T-helper 9 cell (primary cell): ENCODE data around the gene HTRA2.
A peak's percentile ranks its signal among the peaks of the same experiment; 100 is the strongest.
"Not testable (repeated sequence)": the region's sequence is repeated elsewhere in the genome, so short reads cannot be mapped to it uniquely, and the experiment has no call there.

Experiments
- DNase-seq: peaks from one replicate; pipeline ENCODE4 v3.0.0-alpha.2; 2020
- total RNA-seq, 2 donors: gene quantifications; one replicate each; lab custom pipeline; 2026; lab: John Stamatoyannopoulos, UW

HTRA2 gene
- total RNA-seq: 23.4 to 51.3 reads per million in 2 donors

DNA sequence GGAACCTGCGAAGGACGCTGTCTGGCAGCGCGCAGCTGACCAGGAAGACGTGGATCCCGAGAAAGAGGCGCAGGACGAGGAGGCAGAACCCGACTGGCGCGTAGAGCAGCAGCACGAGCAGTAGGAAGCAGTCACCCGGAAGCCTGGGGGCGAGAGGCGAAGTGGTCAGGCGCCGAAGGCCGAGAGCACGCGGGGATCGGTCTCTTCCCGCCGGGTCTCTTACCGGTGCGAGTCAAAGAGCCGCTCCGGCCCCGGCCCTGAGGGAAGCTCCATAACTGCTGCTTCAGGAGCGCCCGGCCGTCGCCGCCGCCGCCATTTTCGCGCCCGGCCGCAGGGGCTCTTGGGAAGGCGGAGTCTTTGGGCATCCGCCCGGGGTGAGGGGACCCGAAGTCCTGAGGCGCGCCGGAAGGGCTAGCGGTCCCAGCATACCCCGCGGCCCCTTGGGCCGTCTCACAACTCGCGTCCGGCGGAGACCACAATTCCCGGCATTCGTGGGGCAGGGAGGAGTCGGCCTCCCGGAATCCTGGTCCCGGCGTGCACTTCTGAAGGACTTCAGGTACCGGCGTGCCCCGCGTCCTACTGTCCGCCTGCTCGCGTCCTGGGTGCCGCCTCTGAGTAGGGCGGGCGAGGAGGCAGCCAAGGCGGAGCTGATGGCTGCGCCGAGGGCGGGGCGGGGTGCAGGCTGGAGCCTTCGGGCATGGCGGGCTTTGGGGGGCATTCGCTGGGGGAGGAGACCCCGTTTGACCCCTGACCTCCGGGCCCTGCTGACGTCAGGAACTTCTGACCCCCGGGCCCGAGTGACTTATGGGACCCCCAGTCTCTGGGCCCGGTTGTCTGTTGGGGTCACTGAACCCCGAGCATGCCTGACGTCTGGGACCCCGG lies at the start of gene HTRA2, which contains the start of gene AUP1:
HTRA2 (plus strand) TSS at position 577 of the 882 bp plus-strand sequence; CDS start at position 651, 74 bp downstream.
AUP1 (minus strand) TSS at position 350 of the 882 bp plus-strand sequence; CDS start at position 273, 77 bp downstream.
- peak; percentile 72 for DNase-seq

DNA sequence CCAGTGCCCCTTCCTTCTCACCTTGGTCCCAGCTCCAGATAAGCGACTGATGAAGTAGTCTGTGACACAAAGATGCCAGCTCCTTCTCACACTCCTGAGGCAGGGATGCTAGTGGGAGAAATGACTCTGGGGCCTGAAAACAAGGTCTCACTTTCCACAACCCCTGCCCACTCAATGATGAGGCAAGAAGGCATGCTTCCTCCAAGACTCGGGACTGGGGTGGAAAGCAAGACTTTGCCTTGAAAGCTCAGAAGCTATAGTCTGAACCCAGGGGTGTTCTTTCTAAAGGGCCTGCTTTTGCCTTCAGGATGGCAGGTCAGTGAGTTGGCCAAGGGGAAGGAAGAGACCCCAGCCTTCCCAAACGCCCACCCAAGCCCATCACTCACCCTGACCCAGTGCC lies 48.3 kb upstream of the HTRA2 start:
- no peak for DNase-seq

DNA sequence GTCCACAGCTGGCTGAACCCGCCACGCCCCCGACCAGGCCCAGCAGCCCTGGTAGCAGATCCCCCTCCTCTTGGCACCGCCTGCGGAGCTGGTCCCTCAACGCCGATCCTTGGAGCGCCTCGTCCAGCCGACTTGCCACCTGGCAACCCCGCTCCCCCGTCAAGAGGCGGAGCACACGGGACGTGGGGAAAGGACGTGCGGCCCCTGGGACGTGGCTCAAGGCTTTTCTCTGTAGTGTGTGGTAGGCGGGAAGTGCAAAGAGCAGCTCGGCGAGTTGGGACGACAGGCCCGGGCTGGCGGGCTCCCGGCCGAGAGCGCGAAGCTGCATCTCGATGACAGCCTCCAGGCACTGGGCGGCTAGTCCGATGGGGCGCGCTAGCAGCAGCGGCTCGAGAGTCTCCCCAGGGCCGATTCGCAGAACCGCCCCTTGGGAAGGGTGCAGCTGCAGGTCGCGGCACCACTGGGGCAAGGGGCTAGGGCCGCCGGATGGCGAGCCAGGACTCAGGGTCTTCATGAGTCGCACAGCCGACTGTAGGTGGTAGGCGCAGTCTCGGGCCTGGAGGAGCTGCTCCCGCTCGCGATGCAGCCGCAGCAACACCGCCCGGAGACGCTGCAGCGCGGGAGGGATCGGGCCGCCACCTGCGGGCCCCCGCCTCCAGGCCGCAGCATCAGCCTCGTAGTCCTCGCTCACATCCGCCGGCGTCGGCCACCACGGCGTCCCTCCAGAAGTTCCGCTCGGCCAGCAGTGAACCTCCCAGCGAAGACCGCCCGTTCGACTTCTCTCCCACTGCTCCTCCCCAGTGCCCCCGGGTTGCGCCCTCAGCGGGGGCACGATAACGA lies 47.6 kb upstream of the HTRA2 start:
- no peak for DNase-seq

DNA sequence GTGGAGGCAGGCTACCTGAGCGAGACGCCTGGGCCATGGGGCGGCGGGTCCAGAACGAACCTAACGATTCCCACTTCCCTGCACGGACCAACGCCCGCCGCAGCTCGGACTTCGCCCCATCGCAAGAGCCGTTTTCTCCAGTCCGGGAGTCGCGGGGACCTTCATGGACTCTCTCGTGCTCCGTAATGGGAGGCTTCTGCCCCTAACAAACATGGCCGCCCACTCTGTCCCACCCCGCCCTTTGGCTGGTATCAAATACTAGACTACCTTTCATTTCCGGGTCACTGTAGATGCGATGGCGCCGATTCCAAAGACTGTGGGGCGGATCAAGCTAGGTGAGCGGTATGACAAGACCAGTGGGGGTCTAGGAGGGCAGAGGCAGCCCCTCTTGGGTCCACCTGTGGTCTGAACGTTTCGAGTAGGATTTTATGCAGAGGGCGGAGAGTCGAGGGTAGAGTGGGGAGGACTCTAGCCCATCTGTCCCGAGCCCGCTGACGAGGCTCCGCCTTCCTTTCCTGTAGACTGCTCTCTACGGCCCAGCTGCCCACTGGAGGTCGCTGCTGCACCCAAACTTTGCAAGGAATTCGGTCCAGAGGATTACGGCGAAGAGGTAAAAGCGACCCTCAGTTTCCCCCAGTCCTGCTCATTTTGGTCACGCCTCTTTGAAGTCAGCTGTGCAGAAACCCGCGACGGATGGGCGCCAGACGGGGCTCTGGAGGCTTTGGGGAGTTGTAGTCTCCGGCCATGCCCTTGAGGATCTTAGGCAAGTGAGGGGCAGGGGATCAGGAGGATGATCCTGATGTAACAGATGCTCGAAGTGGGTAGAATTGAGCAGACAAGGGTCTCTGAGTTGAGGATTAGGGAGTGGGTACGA lies 46.7 kb upstream of the HTRA2 start, which contains the start of the genes CCDC142 and TTC31:
CCDC142 (minus strand) TSS at position 198 of the 874 bp plus-strand sequence; CDS start at position 37, 161 bp downstream.
TTC31 (plus strand) TSS at position 281 of the 874 bp plus-strand sequence; CDS start at position 296, 15 bp downstream.
- peak; percentile 85 for DNase-seq

DNA sequence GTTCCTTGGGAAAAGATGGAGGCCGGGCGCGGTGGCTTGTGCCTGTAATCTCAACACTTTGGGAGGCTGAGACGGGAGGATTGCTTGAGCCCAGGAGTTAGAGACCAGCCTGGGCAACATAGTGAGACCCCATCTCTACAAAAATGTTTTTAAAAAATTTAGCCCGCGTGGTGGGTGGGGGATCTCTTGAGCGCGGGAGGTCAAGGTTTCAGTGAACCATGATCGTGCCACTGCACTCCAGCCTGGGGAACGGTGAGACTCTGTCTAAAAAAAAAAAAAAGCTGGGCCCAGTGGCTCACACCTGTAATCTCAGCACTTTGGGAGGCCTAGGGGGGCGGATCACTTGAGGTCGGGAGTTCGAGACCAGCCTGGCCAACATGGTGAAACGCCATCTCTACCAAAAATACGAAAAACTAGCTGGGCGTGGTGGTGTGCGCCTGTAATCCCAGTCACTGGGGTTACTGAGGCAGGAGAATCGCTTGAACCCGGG lies 46.0 kb upstream of the HTRA2 start:
- not testable (repeated sequence) for DNase-seq

DNA sequence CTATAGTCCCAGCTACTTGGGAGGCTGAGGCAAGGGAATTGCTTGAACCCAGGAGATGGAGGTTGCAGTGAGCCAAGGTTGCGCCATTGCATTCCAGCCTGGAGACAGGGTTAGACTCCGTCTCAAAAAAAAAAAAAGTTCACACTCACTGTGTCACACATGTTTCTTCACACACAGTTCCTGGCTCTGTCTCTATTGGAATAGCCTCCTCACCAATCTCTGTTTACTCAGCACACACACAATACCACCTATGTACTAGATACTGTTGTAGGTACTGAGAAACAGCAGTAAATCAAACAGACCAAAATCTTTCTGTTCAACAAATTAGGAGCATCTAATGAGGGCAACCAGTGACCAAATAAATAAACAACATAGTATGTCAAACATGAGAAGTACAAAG lies 43.6 kb upstream of the HTRA2 start:
- DNase-seq: no peak

DNA sequence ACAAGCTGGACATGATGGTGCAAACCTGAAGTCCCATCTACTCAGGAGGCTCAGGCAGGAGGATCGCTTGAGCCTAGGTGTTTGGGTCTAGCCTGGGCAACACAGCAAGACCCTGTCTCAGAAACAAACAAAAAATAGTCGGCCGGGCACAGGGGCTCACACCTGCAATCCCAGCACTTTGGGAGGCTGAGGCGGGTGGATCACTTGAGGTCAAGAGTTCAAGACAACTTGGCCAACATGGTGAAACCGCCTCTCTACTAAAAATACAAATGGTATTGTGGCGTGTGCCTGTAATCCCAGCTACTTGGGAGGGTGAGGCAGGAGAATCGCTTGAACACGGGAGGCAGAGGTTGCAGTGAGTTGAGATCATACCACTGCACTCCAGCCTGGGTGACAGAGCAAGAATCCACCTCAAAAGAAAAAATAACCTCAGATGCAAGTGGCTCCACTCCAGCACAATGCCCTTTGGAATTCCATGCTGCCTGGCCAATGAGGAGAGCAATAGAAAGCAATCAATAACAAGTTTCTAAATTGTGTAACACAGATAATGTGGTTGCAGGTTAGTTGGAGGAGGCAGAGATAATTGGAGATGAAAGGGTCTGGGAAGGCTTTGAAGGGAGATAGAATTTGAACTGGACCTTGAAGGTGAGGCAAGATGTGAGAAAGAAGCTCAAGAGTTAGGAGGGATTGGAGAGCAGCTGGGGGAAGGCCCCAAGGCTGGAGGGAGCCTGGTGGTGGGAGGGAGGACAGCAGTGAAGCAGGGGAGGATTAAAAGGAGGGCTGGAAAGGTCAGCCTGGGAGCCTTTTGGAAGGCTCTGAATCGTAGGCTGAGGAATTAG lies 40.9 kb upstream of the HTRA2 start:
- no peak for DNase-seq

DNA sequence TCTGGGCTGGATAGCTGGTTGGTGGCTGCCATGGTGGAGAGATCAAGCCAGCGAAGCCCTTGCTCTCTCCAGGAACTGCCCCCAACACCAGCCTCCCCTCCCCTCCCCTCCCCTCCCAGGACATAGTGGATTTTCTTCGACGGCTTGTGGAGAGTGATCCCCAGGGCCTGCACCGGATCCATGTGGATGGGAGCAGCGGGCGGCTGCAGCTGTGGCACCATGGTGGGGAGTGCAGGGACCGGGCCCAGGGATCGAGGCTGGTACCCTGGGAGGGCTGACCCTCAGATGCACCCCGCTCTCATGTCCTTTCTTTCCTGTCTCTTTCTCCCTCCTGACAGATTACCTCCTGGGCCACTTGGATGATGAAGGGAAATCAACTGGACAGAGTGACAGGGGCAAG lies 39.8 kb upstream of the HTRA2 start:
- no peak for DNase-seq

DNA sequence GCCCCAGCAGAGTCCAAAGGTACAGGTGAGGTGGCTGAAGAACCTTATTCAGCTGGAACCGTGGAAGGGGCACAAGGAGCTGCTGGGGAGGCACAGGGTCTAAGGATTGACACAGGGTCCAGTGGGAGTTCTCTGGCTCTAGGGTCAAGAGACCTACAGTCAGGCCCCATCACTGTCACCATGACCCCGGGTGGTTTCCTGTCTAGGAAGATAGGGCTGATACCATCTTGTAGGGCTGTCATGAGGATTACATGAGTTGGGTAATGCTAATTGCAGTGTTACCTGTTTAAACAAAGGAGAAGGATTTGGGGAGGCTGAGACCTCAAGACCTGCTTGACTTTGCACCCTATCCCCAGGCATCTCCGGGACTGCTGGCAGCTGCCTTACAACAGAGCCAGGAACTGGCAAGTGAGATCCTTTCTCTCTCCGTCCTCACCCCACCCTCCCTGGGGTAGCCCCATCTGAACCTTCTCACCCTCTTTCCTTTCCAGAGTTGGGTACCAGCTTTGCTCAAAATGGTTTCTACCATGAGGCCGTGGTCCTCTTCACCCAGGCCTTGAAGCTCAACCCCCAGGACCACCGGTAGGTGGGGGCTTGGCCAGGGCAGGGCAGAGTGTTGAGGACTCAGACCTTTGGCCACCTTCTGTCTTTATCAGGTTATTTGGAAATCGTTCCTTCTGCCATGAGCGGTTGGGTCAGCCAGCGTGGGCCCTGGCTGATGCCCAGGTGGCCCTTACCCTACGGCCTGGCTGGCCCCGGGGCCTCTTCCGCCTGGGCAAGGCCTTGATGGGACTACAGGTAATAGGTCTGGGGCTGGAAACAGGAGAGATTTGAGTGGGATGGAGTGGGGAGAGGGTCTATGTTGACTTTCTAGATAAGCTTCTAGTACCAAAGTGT lies 37.8 kb upstream of the HTRA2 start:
- no peak for DNase-seq

DNA sequence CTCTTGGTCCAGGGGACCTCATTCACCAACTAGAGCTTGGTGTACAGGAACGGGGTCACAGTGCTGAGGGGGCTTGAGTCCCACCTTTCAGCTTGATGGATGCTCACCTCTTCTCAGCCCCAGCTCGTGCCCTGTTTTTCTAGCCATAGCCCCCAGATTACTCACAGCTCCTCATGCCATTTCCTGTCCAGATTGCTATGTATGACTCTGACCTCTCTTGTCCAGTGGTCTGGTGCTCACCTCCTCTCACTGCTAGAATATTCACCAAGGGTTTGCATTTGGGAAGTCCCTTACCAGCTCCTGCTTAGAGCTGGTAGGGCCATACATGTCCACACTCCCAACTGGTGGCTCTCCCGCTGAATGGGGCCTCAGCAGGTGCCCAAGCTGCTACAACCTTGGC lies 36.2 kb upstream of the HTRA2 start:
- DNase-seq: no peak

DNA sequence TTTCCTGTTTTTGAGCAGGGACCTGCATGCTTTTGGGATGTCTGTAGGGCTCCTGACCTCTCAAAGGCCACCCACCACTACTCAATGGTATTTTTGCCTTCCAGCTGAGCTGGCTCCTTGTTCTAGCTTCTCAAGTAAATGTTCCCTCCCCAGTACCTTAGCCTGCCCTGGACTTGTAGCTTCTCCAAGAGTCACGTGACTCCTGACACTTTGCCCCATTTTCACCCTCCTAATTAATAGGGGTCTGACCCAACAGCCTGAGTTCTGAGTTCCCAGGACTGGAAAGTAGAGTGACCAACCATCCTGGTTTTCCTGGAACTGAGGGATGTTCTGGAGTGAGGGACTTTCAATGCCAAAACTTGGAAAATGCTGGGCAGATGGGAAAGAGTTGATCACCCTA lies 34.3 kb upstream of the HTRA2 start:
- no peak for DNase-seq

DNA sequence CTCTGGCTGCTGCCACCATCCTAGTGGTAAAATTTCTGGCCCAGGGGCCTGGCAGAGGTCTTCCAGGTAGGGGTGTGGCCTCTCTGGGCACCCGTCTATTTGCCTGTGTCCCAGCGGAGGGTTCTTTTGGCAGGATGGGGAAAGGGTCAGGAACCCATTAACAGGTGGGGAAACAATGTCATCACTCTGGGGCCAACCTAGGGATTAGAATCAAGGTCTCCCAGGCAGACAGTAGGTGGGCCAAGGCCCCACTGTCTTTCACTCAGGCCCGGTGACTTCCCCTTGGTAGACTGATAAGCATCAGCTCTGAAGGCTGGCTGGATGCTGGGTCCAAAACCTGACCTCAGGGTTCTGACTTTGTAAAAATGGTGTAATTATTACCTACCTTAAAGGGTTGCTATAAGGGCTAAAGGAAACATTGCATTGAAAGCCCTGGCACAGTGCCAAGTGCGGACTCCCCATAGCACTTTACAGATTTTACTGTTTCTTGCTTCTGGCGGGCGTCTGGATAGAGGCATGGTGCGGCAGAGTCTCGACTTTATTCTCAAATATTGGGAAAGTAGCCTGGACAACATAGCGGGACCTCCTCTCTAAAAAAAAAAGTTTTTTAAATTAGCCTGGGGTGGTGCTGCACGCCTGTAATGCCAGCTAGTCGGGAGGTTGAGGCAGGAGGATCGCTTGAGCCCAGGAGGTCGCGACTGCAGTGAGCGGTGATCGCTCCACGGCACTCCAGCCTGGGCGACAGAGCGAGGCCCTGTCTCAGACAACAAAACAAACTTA lies 32.5 kb upstream of the HTRA2 start:
- no peak for DNase-seq

DNA sequence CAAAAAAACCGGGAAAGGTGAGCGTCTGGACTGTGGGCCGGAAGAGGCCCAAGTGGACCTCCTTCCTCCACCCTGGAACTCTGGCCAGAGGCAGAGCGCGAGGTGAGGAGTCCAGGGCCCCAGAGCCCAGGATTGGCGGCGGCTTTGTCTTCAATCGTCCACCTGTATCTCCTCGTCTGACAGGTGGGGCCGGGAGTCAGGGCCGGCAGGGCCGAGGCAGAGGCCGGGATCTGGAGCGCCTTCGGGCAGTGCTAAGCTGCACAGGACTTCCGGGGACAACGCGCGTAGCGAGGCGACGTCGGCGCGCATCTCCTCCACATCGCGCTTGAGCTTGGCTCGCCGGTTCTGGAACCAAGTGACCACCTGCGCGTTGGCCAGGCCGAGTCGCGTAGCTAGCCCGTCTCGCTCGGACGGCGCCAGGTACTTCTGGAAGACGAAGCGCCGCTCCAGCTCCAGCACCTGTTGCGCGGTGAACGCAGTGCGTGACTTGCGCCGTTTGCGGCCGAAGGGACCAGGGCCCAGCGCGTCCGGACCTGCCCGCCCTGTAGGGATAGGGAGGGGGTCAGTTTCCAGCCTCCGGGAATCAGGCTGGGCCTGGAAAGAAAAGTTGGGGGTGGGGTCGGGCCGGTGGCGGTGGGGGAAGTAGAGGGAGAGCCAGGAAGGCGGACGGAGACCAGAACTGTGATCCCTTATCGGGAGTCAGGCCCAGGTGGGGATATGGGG lies 31.8 kb upstream of the HTRA2 start:
- DNase-seq: no peak

DNA sequence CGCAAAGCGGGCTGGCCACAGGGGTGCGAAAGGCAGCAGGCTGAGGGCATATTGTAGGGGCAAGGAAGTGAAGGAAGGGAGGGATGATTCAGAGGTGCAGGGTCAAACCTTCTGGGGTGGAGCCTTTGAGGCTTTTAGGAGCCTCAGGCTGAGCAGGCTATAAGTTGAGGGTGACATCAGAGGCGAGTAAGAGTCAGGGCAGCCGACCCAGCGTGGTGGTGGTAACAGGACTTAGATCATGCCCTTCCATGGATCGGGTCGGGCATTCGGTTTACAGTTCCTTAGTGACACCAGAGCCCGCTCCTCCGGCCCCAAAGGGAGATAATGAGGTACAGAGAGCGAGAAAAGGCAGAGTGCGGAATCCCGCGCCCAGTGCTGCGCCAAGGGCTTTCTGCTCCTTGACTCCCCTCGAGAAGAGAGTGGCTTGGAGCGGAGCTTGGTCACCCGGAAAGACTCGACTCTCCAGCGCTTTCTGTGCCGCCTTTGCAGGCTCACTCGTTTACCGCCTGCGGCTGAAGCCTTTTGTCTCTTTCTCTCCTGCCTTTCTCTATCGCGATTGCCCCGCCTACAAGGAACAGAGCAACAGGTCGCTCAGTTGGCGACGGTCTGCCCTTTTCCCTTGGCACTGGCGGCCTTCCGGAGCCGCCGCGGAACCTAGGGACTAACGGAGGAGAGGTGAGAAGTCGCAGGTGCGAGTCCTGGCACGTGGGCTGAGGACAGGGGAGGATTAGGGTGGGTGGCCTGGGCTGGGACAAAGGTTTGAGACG lies 31.1 kb upstream of the HTRA2 start:
- no peak for DNase-seq

DNA sequence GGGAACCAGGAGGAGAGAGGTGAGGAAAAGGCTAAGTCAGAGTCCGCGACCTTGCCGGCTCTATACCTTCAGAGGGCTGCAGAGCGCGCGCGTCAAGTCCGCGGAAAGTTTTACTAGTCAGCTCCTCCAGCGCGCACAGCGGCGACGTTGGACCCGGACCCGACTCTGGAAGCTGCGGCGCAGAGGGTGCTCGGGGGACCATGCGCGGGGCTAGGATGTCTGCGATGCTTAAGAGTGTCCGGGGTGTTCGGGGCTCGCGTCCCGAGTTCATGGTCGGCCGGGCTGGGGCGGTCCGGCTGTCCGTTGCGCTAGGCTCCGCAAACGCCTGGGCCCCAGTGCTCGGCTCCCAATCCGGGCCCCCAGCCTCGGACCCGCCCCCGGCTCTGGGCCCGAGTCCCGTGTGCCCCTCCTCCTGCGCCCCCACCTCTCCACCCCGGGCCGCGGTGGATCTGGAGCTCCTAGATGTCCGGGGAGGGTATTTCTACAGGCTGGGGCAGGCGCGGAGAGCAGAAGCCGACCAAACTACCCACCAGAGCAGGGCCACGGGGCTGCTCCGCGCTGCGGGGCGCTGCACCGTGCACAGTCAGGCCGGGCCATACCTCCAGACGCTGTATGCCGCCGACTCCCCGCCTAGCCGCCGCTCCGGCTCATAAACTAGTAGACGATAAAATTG lies 30.3 kb upstream of the HTRA2 start, which contains the start of gene LBX2:
LBX2 (minus strand) TSS at position 337 of the 673 bp plus-strand sequence; CDS start at position 271, 66 bp downstream.
- no peak for DNase-seq

DNA sequence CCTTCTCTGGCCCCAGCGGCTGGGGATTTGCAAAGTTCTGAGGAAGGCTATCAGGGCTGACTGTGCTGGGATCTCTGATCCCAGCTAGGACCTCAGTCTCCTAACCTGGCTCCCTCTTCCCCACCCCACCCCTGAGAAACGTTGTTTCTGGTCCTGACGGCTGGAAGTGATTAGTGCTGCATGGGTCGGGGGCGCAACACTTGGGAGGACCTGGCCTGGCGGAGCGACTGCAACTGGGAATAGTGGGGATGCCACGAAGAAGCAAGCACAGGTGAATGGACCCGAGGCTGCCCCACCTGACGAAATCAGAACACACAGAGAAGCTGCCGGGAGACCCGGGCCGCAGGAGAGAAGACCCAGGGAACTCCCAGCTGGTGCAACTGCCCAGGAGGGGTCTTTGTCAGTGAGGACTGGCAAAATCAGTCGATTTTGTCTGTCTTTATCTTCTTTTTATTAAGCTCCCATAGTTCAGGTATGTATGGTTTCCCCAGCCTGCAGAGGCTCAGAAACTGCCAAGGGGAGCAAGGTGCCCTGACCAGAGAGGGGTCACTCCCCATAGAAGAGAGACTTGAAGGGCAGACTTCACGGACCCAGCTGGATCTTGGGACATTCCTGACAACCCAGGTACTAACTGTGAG lies 29.7 kb upstream of the HTRA2 start:
- no peak for DNase-seq
